ENCODE results near the gene USP44. TPM values are rescaled to one million over a fixed set of nuclear protein-coding genes. Genes with fewer than 3 reads are reported as not detected.

USP44 gene
- total and polyA plus RNA-seq, 2 of the 13 experiments (the other 11 are each of a cell fraction or from before 2014, with no cell fraction given) = 0.05 to 0.07 TPM

DNA sequence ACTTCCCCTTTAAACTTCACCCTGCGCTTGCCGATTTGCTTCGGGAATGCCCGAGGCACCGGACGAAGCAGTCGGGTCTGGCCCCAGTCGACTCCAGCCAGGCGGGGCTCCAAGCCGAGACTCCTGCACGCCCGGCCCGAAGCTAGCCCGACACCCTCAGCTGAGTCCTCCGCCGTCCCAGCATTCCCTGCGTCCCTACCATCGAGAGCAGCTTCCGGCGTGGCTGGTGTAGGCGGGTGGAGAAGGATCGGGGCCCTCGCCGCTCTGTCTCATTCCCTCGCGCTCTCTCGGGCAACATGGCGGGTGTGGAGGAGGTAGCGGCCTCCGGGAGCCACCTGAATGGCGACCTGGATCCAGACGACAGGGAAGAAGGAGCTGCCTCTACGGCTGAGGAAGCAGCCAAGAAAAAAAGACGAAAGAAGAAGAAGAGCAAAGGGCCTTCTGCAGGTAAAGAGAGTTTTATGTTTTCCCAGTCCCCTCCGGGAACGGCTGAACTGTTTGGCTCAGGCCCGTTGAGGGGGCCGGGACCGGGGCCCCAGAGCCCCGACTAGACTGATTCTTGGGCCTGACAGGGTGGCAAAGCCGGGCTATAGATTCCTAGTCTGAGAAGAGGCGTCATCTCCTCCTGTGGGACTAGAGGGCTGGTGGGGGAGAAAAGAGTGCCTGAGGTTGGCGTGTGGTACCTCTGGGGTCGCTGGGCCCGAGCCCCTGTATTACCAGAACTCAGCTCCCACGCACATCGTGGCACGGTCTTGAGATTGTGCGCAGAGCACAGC is 77.2 kb downstream of the USP44 start, which contains the start of gene METAP2 (continued):
- TF ChIP-seq, protein P1, sequence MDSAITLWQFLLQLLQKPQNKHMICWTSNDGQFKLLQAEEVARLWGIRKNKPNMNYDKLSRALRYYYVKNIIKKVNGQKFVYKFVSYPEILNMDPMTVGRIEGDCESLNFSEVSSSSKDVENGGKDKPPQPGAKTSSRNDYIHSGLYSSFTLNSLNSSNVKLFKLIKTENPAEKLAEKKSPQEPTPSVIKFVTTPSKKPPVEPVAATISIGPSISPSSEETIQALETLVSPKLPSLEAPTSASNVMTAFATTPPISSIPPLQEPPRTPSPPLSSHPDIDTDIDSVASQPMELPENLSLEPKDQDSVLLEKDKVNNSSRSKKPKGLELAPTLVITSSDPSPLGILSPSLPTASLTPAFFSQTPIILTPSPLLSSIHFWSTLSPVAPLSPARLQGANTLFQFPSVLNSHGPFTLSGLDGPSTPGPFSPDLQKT (CRISPR knock-in tag; IDR thresholded peaks at IDR 0.05; ENCODE audit: borderline replicate concordance) = no peak
- TF ChIP-seq ZBTB3 (CRISPR knock-in tag; IDR thresholded peaks at IDR 0.05; ENCODE audit: borderline replicate concordance, low read depth) (peak; percentile 22; the same call in 1 of the 2 replicates), MYNN (CRISPR knock-in tag; IDR thresholded peaks at IDR 0.05; ENCODE audit: low read depth) (no peak), POLR2AphosphoS2 (IDR thresholded peaks at IDR 0.05; ENCODE audit: low read depth, low read length) (0 out of 2 replicates have a peak, but pooled peaks have one; percentile 44), SIX1 (CRISPR knock-in tag; IDR thresholded peaks at IDR 0.05; ENCODE audit: borderline replicate concordance) (no peak), TERF1 (CRISPR knock-in tag; IDR thresholded peaks at IDR 0.05) (no peak; the same call in 1 of the 2 replicates), GPN1 (CRISPR knock-in tag; IDR thresholded peaks at IDR 0.05; ENCODE audit: borderline replicate concordance) (peak; percentile 64; the same call in 1 of the 2 replicates), ZFP90 (CRISPR knock-in tag; IDR thresholded peaks at IDR 0.05; ENCODE audit: borderline replicate concordance) (no peak), ZNF234 (CRISPR knock-in tag; conservative IDR thresholded peaks at IDR 0.05) (no peak), ZBED4 (CRISPR knock-in tag; IDR thresholded peaks at IDR 0.05; ENCODE audit: borderline replicate concordance) (peak; percentile 67; the same call in 1 of the 2 replicates), SETDB1 (CRISPR knock-in tag; IDR thresholded peaks at IDR 0.05; ENCODE audit: borderline replicate concordance) (no peak), ISX (CRISPR knock-in tag; conservative IDR thresholded peaks at IDR 0.05) (no peak), RBAK (CRISPR knock-in tag; IDR thresholded peaks at IDR 0.05) (no peak), ZNF281 (CRISPR knock-in tag; IDR thresholded peaks at IDR 0.05; ENCODE audit: borderline replicate concordance) (peak; percentile 73; the same call in 1 of the 2 replicates), ZNF879 (CRISPR knock-in tag; IDR thresholded peaks at IDR 0.05) (peak; percentile 94)

Measured in HepG2 (cell line).